Measurements from ENCODE around the gene MED23.

DNA sequence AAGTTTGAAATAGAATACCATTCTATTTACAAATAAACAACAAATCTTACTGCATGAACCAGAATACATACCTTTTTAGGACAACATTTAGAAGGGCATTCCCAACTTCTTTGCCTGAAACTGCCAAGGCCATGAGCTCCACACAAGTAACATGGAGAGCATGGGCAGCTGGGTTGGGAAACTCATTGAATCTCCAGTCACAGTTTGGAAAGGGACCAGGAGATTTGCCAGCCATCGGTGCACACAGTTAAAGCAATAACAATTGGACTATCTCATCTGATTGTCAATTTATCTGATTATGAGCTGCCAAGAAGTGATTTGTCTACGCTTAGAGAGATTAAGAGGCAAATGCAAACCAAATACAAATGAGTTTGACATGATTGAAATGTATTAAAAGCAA, 35.1 kb downstream of the MED23 start:
- TF ChIP-seq EZH2 (IDR thresholded peaks at IDR 0.05; ENCODE audit: borderline replicate concordance, low read length), result no peak
- TF ChIP-seq, protein P1, sequence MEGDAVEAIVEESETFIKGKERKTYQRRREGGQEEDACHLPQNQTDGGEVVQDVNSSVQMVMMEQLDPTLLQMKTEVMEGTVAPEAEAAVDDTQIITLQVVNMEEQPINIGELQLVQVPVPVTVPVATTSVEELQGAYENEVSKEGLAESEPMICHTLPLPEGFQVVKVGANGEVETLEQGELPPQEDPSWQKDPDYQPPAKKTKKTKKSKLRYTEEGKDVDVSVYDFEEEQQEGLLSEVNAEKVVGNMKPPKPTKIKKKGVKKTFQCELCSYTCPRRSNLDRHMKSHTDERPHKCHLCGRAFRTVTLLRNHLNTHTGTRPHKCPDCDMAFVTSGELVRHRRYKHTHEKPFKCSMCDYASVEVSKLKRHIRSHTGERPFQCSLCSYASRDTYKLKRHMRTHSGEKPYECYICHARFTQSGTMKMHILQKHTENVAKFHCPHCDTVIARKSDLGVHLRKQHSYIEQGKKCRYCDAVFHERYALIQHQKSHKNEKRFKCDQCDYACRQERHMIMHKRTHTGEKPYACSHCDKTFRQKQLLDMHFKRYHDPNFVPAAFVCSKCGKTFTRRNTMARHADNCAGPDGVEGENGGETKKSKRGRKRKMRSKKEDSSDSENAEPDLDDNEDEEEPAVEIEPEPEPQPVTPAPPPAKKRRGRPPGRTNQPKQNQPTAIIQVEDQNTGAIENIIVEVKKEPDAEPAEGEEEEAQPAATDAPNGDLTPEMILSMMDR (IDR thresholded peaks at IDR 0.05; ENCODE audit: low read length), result no peak

Data from OCI-LY1 (cell line).